ENCODE data around the gene SAMD11.
A peak's percentile ranks its signal among the peaks of the same experiment; 100 is the strongest.
"Not testable (repeated sequence)": the region's sequence is repeated elsewhere in the genome, so short reads cannot be mapped to it uniquely, and the experiment has no call there.

Gene SAMD11

GRCh38 chr1:923131-923990, at the start of gene SAMD11:
Gene SAMD11, plus strand, starts transcription at chr1:923923. Its CDS starts 509 bp downstream, at chr1:924432.
- no peak for TF ChIP-seq CTCF (IDR thresholded peaks at IDR 0.05; ENCODE audit: low read depth, low read length)
- H3K4me3 ChIP-seq (ENCODE audit: low read depth, low read length), result peak within 1 kb of the TSS; percentile 48

GRCh38 chr1:876428-877208, 47.1 kb upstream of the SAMD11 start:
- not testable (repeated sequence) for H3K4me3 ChIP-seq (ENCODE audit: low read depth, low read length)

- H3K4me3 ChIP-seq (ENCODE audit: low read depth, low read length), result not testable (repeated sequence)
These were observed 46.3 kb upstream of the SAMD11 start for GRCh38 chr1:877209-877986.

GRCh38 chr1:880511-880910, 43.2 kb upstream of the SAMD11 start:
- not testable (repeated sequence) for H3K4me3 ChIP-seq (ENCODE audit: low read depth, low read length)

GRCh38 chr1:880915-881314, 42.8 kb upstream of the SAMD11 start:
- not testable (repeated sequence) for H3K4me3 ChIP-seq (ENCODE audit: low read depth, low read length)

- no peak for TF ChIP-seq CTCF (IDR thresholded peaks at IDR 0.05; ENCODE audit: low read depth, low read length)
- H3K4me3 ChIP-seq (ENCODE audit: low read depth, low read length), result no peak overlapping the region
These were observed 37.4 kb upstream of the SAMD11 start for GRCh38 chr1:886311-886710.

GRCh38 chr1:886760-887159, 37.0 kb upstream of the SAMD11 start:
- TF ChIP-seq CTCF (IDR thresholded peaks at IDR 0.05; ENCODE audit: low read depth, low read length), result no peak

GRCh38 chr1:888297-888696, 35.4 kb upstream of the SAMD11 start:
- TF ChIP-seq CTCF (IDR thresholded peaks at IDR 0.05; ENCODE audit: low read depth, low read length), result no peak
- H3K4me3 ChIP-seq (ENCODE audit: low read depth, low read length), result no peak overlapping the region

More at GRCh38 chr1:886760-887159, 37.0 kb upstream of the SAMD11 start:
- no peak overlapping the region for H3K4me3 ChIP-seq (ENCODE audit: low read depth, low read length)

GRCh38 chr1:889774-890173, 33.9 kb upstream of the SAMD11 start:
- not testable (repeated sequence) for H3K4me3 ChIP-seq (ENCODE audit: low read depth, low read length)

- H3K4me3 ChIP-seq (ENCODE audit: low read depth, low read length), result not testable (repeated sequence)
These were observed 33.5 kb upstream of the SAMD11 start for GRCh38 chr1:890234-890633.
